HG02571 (cell line): ENCODE data around the gene ESAM.
A peak's percentile ranks its signal among the peaks of the same experiment; 100 is the strongest.

Source experiments
- ATAC-seq: cut with Tn5 transposase; IDR thresholded peaks from one replicate; pipeline ENCODE4 v1.9.1; 2021; ENCODE audit warnings: mild to moderate bottlenecking, moderate library complexity; ENCODE audit not compliant: unreplicated experiment

ESAM gene

GRCh38 chr11:124737638-124738305, 24.3 kb downstream of the ESAM start:
- no peak for ATAC-seq

GRCh38 chr11:124736736-124737135, 25.4 kb downstream of the ESAM start:
- ATAC-seq = no peak

DNA sequence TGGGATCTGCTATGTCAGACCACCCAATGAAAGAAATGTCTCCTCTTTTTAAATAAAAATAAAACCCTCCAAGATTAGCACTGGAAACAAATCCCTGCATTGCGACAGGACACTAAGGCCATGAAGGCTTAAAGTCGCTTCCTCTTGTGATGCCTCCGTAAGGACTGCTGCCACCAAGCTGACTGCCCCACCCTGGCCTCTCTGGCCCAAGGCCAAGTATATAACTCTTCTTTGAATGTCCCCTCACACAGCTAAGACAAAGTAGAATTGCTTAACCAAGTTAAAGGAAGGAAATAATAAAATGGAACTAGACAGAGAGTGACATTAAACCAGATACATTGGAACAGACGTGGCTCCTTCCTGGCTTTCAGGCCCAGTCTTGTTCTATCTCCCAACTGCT, 29.9 kb downstream of the ESAM start:
- no peak for ATAC-seq

DNA sequence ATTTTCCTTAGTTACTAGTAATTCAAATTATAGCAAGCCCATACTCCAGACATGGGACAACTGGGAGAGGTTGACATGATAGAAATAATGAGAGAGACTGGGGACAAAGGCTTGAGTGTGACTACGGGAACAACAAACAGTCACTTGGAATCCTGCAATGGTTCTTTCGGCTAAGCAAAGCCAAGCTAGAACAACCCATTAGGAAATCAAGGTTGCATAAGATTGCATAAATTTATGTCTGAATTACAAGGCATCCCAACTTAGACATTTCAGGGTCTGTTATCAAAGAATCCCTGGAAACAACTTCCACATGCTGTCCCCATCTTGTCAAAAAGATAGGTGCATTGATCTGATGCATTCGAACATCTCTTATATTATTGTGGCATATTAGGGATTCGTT, 32.5 kb downstream of the ESAM start:
- ATAC-seq = no peak

DNA sequence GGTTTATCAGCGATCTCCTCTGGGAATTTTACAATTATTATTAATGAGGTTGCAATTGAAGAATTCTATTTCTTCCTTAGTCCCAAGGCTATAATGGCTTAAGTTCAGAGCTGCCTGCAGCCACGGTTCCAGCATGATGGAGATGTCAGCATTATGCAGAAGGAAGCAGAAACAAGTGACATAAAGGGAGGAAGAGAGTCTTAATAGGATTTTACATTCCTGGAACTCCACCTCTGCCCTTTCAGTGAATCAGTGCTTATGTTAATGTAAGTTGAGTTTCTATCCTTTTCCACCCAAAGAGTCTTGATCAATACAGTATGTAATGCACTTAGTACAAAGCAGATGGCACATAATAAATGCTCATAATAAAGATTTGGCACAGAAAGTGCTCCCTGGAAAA, 34.0 kb downstream of the ESAM start:
- no peak for ATAC-seq

DNA sequence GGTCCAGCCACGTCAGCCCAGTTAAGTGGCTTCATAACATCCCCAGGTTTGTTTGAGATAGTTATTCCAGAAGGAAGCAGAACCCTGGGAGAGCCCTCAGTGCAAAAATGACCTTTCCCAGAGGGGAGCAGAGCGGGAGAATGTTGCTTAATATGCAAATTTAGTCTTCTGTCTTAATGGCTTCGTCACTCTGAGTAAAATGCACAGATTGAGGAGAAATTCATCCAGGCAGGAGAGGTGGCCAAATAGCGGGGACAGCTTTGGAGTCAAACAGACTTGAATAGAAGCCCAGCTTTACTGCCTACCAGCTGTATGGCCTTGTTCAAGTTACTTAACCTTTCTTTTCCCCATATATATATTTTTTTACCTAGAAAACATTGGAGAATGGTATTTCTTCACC, 34.6 kb downstream of the ESAM start:
- ATAC-seq = no peak

- no peak for ATAC-seq
Observed at GRCh38 chr11:124725719-124726105, 36.4 kb downstream of the ESAM start.

- peak; percentile 84 for ATAC-seq
Observed at GRCh38 chr11:124724979-124725718, 36.9 kb downstream of the ESAM start.

DNA sequence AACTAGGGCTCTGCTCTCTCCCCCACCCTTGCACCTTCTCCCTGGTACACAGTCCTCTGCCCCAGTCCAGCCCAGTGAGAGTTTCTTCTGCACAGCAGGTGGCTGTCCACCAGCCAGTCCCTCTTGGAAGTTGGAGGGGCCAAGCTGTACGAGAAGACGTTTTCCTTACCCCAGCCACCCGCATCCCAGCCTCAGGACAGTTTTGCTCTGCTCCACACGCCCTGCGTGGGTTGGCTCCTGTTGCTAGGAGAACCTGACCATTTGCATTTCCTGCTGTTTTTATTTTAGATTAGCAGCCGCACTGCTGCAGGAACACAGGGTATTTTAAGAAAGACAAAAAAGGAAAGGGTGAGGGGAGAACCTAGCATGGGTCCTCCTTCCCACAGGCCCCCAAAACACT, 39.9 kb downstream of the ESAM start:
- no peak for ATAC-seq

DNA sequence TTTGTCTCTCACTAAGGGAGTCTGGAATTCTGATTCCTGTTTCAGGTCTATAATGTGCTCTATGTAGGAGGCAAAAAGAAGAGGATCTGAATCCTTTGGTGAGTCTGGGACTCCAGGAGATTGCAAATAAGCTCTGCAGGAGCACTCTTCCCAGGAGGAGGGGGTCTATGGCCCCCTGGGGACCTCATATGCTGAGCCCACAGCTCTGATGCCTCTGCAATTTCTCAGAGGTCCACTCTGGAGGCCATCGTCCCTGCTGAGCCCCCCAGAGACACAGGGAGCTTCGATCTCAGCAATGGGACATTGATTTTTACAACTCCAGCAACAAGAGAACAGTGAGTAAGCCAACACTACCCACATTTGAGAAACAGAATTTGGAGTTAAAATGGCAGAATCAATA, 42.6 kb downstream of the ESAM start:
- no peak for ATAC-seq

DNA sequence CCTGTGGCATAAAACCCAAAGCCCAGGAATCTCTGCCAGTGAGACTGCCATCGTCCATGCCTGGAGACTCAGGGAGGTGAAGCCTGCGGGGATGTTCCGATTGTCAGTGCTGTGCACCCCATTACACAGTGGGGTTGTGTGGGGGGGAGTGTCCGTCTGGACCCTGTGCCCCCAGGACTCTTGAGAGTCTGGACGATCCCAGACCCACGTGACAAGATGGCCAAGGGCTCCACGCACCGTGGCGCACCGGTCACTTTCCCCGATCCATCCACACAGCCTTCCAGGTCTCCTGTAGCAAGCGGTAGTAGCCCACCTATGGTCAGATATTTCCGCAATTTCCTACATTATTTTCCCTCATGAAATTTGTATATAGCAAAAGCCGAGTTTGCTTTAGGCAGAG, 43.3 kb downstream of the ESAM start:
- ATAC-seq = no peak

DNA sequence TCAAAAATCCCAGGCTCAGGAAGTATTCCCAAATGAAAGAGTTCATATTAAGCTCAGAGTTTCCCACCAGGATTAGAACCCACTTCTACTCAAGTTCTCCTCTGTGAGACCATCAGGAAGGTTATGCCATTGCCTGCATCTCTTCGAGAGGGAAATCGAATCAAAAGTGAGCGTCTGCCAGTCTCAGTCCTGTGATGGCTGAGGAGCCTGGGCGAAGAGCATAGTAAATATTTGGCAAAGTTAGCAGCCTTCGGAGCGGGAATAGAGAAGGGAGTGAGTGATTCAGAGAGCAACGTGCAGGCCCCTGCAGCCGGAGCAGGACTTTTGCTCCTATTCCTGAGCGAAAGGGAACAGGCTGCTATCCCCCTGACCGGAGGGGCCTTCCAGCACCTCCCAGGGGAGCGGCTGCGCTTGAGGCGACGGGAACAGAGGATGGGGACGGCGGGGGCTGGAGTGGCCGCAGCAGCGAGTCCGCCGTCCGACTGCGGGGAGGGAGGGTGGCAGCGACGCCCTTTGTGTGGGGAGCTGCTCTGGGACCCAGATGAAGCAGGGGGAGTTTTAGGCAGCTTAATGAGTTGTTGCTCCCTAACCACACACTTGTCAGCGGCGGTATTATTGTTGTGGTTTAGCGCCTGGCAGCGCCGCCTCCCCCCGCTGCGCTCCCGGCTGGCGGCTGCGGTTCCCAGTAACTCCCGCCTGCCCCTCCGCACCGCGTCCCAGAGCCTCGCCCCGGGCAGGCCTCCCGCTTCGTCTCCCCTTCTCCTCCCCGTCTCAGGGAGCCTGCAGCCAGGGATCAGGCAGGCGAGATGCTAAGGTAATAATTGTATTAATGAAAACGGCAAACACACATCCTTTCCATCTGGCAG, 44.1 kb downstream of the ESAM start:
- no peak for ATAC-seq

GRCh38 chr11:124717421-124717785, 44.7 kb downstream of the ESAM start:
- no peak for ATAC-seq

- no peak for ATAC-seq
Observed at GRCh38 chr11:124716591-124716990, 45.5 kb downstream of the ESAM start.

DNA sequence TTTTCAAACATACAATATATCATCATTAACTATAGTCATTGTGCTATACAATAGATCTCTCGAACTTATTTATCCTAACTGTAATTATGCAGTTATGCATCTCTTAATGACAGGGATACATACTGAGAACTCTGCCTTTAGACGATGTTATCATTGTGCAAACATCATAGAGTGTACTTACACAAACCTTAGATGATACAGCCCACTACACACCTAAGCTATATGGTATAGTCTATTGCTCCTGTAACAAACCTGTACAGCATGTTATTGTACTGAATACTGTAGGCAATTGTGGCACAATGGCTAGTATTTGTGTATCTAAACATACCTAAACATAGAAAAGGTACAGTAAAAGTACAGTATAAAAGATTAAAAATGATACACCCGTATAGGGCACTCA, 49.7 kb downstream of the ESAM start:
- no peak for ATAC-seq

DNA sequence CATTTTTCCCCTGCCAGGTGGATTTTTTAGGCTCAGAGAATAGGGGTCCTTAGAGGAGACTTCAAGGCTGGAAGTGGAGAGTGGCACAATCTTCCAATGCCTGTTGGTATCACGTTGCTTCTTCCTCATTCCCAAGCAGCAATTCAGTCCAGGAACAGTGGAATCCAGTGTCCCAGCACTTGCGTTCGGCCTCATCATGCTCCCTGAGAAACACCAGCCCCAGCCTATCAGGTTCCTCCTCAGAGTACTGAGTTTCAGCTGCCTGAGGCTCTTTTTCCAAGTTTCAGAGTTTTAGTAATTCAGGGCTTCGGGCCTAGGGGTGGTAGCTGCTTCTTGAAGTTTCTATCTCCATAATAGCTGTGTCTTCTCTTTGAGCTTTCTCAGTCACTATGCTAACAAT, 54.3 kb downstream of the ESAM start:
- ATAC-seq = no peak
